ENCODE data around the gene CCDC175. TPM values are rescaled to one million over a fixed set of nuclear protein-coding genes. Genes with fewer than 3 reads are reported as not detected.

Gene CCDC175
- total RNA-seq, 1 donor from 2014 or later = 0.24 TPM

GRCh38 chr14:59534361-59534987, 42.1 kb downstream of the CCDC175 start:
- Mint-ChIP-seq H3K4me1 (no peaks in the 10 kb centered on the region), H3K9me3 (no peaks in the 10 kb centered on the region), H3K36me3 (no peaks in the 10 kb centered on the region), H3K4me3 (no peak overlapping the region), H3K27ac (no peak overlapping the region), H3K27me3 (ENCODE audit: insufficient read depth, low read depth) (peaks cover 3% of the 10 kb centered on the region)
- H3K9ac ChIP-seq = no peak overlapping the region
- H3F3A ChIP-seq (ENCODE audit: low read depth) = no peaks in the 10 kb centered on the region
- H3K9me3 ChIP-seq (ENCODE audit: low read depth) = no peaks in the 10 kb centered on the region
- no peak overlapping the region for H3K4me3 ChIP-seq
- no peak overlapping the region for H3K4me2 ChIP-seq
- H3K79me2 ChIP-seq (ENCODE audit: low read depth) = no peaks in the 10 kb centered on the region
- H3K36me3 ChIP-seq = no peaks in the 10 kb centered on the region
- H3K27me3 ChIP-seq = no peaks in the 10 kb centered on the region
- H2AFZ ChIP-seq (replicated peaks) = no peak overlapping the region
- no peaks in the 10 kb centered on the region for H4K20me1 ChIP-seq (ENCODE audit: low read depth)
- no peak for DNase-seq (ENCODE audit: low spot score)
- no peak for TF ChIP-seq CTCF (IDR thresholded peaks at IDR 0.05)
- TF ChIP-seq EZH2phosphoT487 (IDR thresholded peaks at IDR 0.05) = no peak
- no peak for TF ChIP-seq EZH2 (IDR thresholded peaks at IDR 0.05)
- H3K27ac ChIP-seq = no peak overlapping the region
- peaks cover 2% of the 10 kb centered on the region for H3K4me1 ChIP-seq

- H3K27me3 Mint-ChIP-seq (ENCODE audit: insufficient read depth, low read depth) = peaks cover 3% of the 10 kb centered on the region
- H3K4me3 ChIP-seq = no peak overlapping the region
- H3K27ac Mint-ChIP-seq = no peak overlapping the region
- no peaks in the 10 kb centered on the region for H3K36me3 ChIP-seq
- H3K27ac ChIP-seq = no peak overlapping the region
- peaks cover 7% of the 10 kb centered on the region for H3K4me1 ChIP-seq
- TF ChIP-seq EZH2phosphoT487 (IDR thresholded peaks at IDR 0.05) = no peak
- TF ChIP-seq CTCF (IDR thresholded peaks at IDR 0.05) = no peak
- no peak for TF ChIP-seq EZH2 (IDR thresholded peaks at IDR 0.05)
- no peak overlapping the region for H2AFZ ChIP-seq (replicated peaks)
- no peaks in the 10 kb centered on the region for H3K27me3 ChIP-seq
- no peaks in the 10 kb centered on the region for H3K79me2 ChIP-seq (ENCODE audit: low read depth)
- no peaks in the 10 kb centered on the region for H3K4me1 Mint-ChIP-seq
- no peak overlapping the region for H3K4me3 Mint-ChIP-seq
- no peaks in the 10 kb centered on the region for H4K20me1 ChIP-seq (ENCODE audit: low read depth)
- H3K9me3 ChIP-seq (ENCODE audit: low read depth) = peaks cover 3% of the 10 kb centered on the region
- no peak overlapping the region for H3K4me2 ChIP-seq
- no peak overlapping the region for H3K9ac ChIP-seq
- H3F3A ChIP-seq (ENCODE audit: low read depth) = no peaks in the 10 kb centered on the region
- DNase-seq (ENCODE audit: low spot score) = no peak
- peaks cover 9% of the 10 kb centered on the region for H3K9me3 Mint-ChIP-seq
- no peaks in the 10 kb centered on the region for H3K36me3 Mint-ChIP-seq
Observed at GRCh38 chr14:59532419-59532818, 44.2 kb downstream of the CCDC175 start.

GRCh38 chr14:59530349-59530748, 46.3 kb downstream of the CCDC175 start:
- Histone ChIP-seq H4K20me1 (ENCODE audit: low read depth) (no peaks in the 10 kb centered on the region), H3K36me3 (no peaks in the 10 kb centered on the region), H3K27ac (no peak overlapping the region), H3K9ac (no peak overlapping the region), H2AFZ (replicated peaks) (no peak overlapping the region), H3K4me1 (peaks cover 7% of the 10 kb centered on the region), H3F3A (ENCODE audit: low read depth) (no peaks in the 10 kb centered on the region), H3K79me2 (ENCODE audit: low read depth) (no peaks in the 10 kb centered on the region), H3K4me2 (no peak overlapping the region), H3K4me3 (no peak overlapping the region), H3K9me3 (ENCODE audit: low read depth) (peaks cover 3% of the 10 kb centered on the region), H3K27me3 (no peaks in the 10 kb centered on the region)
- H3K4me3 Mint-ChIP-seq = no peak overlapping the region
- TF ChIP-seq EZH2 (IDR thresholded peaks at IDR 0.05) = no peak
- no peak for TF ChIP-seq CTCF (IDR thresholded peaks at IDR 0.05)
- TF ChIP-seq EZH2phosphoT487 (IDR thresholded peaks at IDR 0.05) = no peak
- DNase-seq (ENCODE audit: low spot score) = no peak
- no peaks in the 10 kb centered on the region for H3K4me1 Mint-ChIP-seq
- H3K27ac Mint-ChIP-seq = no peak overlapping the region
- peaks cover 3% of the 10 kb centered on the region for H3K27me3 Mint-ChIP-seq (ENCODE audit: insufficient read depth, low read depth)
- H3K9me3 Mint-ChIP-seq = peaks cover 9% of the 10 kb centered on the region
- H3K36me3 Mint-ChIP-seq = no peaks in the 10 kb centered on the region

Measured in neural progenitor cell (in vitro differentiated cells).